Naive B cell (primary cell): ENCODE results near the gene ST6GAL1. TPM values are rescaled to one million over a fixed set of nuclear protein-coding genes. Genes with fewer than 3 reads are reported as not detected.
A peak's percentile ranks its signal among the peaks of the same experiment; 100 is the strongest.
"Not testable (repeated sequence)": the region's sequence is repeated elsewhere in the genome, so short reads cannot be mapped to it uniquely, and the experiment has no call there.

Experiments used
- ATAC-seq, 2 donors: fragments of 150-1000 bp; cut with Tn5 transposase; 2 replicates each; pipeline ENCODE4 v1.10.0; 2021; ENCODE audit warnings: low read depth in 2 of 2, mild to moderate bottlenecking in 2 of 2, moderate library complexity in 2 of 2
- DNase-seq: peaks from one replicate; pipeline ENCODE4 v3.0.0; 2022
- H3K27ac Mint-ChIP-seq, 6 donors: one replicate each; pipeline ENCODE4 v1.8.0; 2020 to 2022; ENCODE audit warnings: mild to moderate bottlenecking in 6 of 6, mixed read lengths in 6 of 6, moderate library complexity in 5 of 6, inconsistent platforms in 2 of 6
- H3K27me3 Mint-ChIP-seq, 3 donors: one replicate each; pipeline ENCODE4 v1.8.0; 2021 to 2022; ENCODE audit warnings: mixed read lengths in 3 of 3, mild to moderate bottlenecking in 1 of 3
- H3K36me3 Mint-ChIP-seq, 2 donors: one replicate each; pipeline ENCODE4 v1.8.0; 2020 to 2022; ENCODE audit warnings: mixed read lengths in 2 of 2, inconsistent platforms in 1 of 2, mild to moderate bottlenecking in 1 of 2
- H3K4me1 Mint-ChIP-seq, 3 donors: one replicate each; pipeline ENCODE4 v1.8.0; 2020 to 2022; ENCODE audit warnings: mixed read lengths in 3 of 3, inconsistent platforms in 1 of 3, mild to moderate bottlenecking in 1 of 3, moderate library complexity in 1 of 3
- H3K4me3 Mint-ChIP-seq, 8 donors: one replicate each; pipeline ENCODE4 v1.8.0; 2020 to 2022; ENCODE audit warnings: mild to moderate bottlenecking in 8 of 8, mixed read lengths in 8 of 8, moderate library complexity in 8 of 8, inconsistent platforms in 2 of 8
- H3K9me3 Mint-ChIP-seq, 7 donors: one replicate each; pipeline ENCODE4 v1.8.0; 2020 to 2022; ENCODE audit warnings: mixed read lengths in 7 of 7, mild to moderate bottlenecking in 5 of 7, inconsistent platforms in 2 of 7, moderate library complexity in 1 of 7
- polyA plus RNA-seq, 6 donors: library from polyadenylated mRNA; unstranded; fragments of 300-500 nt; fragmentation: Illumina TruSeq; gene quantifications; one replicate each; pipeline ENCODE4 v1.2.3, GENCODE V29; 2021; ENCODE audit warnings: low read depth in 6 of 6

The ST6GAL1 gene
- polyA plus RNA-seq, 6 donors from 2014 or later, result 210 to 330 (median 253) TPM

DNA sequence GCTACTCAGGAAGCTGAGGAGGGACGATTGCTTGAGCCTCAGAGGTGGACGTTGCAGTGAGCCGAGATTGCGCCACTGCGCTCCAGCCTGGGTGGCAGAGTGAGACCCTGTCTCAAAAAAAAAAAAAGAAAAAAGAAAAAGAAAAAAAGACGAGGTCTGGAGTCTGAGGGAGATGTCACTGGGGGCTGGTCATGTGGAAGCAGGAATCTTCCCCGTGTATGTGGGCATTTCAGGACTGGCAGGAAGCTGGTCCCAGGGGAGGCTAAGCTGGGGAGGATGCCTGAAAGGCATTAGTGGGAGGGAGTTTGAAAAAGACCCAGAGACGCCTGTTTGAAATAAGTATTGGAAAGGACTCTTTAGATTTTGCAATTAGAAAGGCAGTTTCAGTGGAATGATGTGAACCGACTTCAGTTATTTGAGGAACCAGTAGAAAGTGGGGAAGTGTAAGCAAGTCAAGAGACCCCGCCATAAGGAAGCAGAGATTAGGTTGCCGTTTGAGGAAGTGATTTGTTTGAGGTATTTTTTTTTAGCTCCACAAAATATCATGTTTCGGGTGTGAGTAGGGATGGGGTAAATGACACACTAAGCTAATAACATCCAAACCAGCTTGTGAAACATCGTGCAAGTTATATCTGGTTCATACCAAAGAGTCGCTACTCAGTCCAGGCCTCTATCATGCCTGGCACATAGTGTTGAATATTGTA is 55.5 kb downstream of the ST6GAL1 start:
- peaks cover 0 to 3% (median 0%) of the 10 kb centered on the region in 7 donors for H3K9me3 Mint-ChIP-seq
- ATAC-seq (peak; percentile 92), DNase-seq (peak; percentile 74)
- H3K36me3 Mint-ChIP-seq, result peaks cover 11 to 30% of the 10 kb centered on the region in 2 donors
- peaks cover 70 to 91% (median 89%) of the 10 kb centered on the region in 3 donors for H3K4me1 Mint-ChIP-seq
- peak overlapping the region; percentile 51 to 87 (median 74) for H3K4me3 Mint-ChIP-seq
- H3K27me3 Mint-ChIP-seq, result no peaks in the 10 kb centered on the region
- H3K27ac Mint-ChIP-seq, result peak overlapping the region; percentile 78 to 95 (median 93)

DNA sequence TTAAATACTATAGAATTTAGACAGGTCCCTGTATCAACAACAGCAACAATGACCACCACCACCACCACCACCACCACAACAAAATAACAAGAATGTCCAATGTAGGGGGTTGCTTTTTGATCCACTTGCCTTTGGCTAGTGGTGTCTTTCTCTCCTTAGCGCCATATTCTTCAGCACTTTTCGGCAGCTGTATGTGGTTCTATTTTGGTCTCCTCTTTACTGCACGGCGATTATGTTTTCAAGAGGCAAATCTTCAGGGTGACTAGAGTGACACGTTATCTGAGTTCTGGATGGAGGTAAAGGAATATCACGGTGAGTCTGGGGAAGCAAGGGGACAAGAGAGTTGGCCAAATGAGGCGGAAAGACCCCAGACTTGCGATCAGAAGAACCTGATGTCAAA is 56.1 kb downstream of the ST6GAL1 start:
- DNase-seq, result no peak
- peaks cover 17 to 36% of the 10 kb centered on the region in 2 donors for H3K36me3 Mint-ChIP-seq
- H3K4me3 Mint-ChIP-seq, result peak overlapping the region; percentile 51 to 87 (median 72)
- H3K9me3 Mint-ChIP-seq, result peaks cover 0 to 3% (median 0%) of the 10 kb centered on the region in 7 donors
- H3K27me3 Mint-ChIP-seq, result no peaks in the 10 kb centered on the region
- H3K4me1 Mint-ChIP-seq, result peaks cover 70 to 91% (median 89%) of the 10 kb centered on the region in 3 donors
- ATAC-seq, result peak; percentile 11
- peak overlapping the region; percentile 78 to 95 (median 95) for H3K27ac Mint-ChIP-seq

DNA sequence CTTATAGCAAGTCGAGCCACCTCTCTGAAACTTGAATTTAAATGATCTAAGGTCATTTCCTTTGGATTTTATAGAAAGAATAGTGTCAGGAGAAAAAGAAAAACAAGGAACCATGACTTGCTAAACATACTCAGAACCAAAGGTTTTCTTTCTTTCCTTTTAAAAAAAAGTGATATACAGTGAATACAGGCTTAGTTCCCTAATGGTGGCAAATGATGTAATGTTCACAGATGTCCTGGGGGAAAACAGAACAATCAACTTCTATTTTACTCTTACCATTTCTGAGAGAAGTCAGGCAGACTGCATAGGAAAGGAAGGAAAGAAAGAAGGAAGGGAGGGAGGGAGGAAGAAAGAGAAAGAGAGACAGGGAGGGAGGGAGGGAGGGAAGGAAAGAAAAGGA is 56.5 kb downstream of the ST6GAL1 start:
- no peak for DNase-seq
- H3K4me1 Mint-ChIP-seq, result peaks cover 70 to 91% (median 89%) of the 10 kb centered on the region in 3 donors
- H3K27me3 Mint-ChIP-seq, result no peaks in the 10 kb centered on the region
- peak in 1 of 2 donors; percentile 15 for ATAC-seq
- H3K9me3 Mint-ChIP-seq, result peaks cover 0 to 3% (median 0%) of the 10 kb centered on the region in 7 donors
- peak overlapping the region; percentile 78 to 95 (median 95) for H3K27ac Mint-ChIP-seq
- H3K36me3 Mint-ChIP-seq, result peaks cover 18 to 40% of the 10 kb centered on the region in 2 donors
- peak overlapping the region; percentile 51 to 87 (median 72) for H3K4me3 Mint-ChIP-seq

DNA sequence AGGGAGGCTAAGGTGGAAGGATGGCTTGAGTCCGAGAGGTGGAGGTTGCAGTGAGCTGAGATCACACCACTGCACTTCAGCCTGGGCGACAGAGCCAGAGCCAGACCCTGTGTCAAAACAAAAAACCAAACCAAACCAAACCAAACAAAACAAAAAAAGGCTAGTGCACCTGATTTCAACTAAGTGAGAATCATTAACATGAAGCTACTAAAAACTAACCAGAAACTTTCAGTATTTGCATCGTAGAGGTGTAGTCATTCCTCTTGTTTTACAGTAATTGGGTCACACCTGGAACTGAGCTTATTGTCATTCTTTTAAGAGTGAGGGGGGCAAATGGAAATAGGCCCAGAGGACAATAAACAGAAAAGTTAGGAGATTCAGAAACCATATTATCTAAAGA is 58.5 kb downstream of the ST6GAL1 start:
- ATAC-seq (no peak), DNase-seq (no peak)
- Mint-ChIP-seq H3K27me3 (no peaks in the 10 kb centered on the region), H3K4me3 (peak overlapping the region in 5 of 8 donors; percentile 3 to 22 (median 19)), H3K27ac (peak overlapping the region in 5 of 6 donors; percentile 31 to 99 (median 87)), H3K4me1 (peaks cover 72 to 93% (median 80%) of the 10 kb centered on the region in 3 donors), H3K9me3 (peaks cover 0 to 5% (median 0%) of the 10 kb centered on the region in 7 donors), H3K36me3 (peaks cover 18 to 40% of the 10 kb centered on the region in 2 donors)

DNA sequence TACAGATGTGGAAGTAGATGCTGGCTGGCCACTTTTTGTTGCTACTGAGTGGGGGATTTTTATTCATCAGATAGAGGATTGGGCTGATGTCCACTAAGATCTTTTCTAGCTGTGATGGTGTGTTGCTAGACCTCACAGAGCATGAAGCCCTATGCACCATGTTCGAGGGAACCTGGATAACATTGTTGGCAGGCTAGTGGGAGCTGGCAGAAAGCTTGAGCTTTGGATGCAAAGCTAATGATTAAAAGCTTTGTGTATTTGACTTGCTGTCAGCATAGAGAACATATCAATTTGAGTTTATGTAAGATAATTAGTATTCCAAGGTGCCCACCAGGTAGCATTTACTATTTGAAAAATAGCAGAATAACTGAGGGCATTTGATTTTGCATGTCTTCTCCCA is 59.1 kb downstream of the ST6GAL1 start:
- ATAC-seq (no peak), DNase-seq (no peak)
- Mint-ChIP-seq H3K9me3 (peaks cover 0 to 5% (median 0%) of the 10 kb centered on the region in 7 donors), H3K4me1 (peaks cover 72 to 93% (median 80%) of the 10 kb centered on the region in 3 donors), H3K36me3 (peaks cover 18 to 37% of the 10 kb centered on the region in 2 donors), H3K4me3 (peak overlapping the region in 6 of 8 donors; percentile 3 to 22 (median 18)), H3K27ac (peak overlapping the region; percentile 31 to 99 (median 88)), H3K27me3 (no peaks in the 10 kb centered on the region)

DNA sequence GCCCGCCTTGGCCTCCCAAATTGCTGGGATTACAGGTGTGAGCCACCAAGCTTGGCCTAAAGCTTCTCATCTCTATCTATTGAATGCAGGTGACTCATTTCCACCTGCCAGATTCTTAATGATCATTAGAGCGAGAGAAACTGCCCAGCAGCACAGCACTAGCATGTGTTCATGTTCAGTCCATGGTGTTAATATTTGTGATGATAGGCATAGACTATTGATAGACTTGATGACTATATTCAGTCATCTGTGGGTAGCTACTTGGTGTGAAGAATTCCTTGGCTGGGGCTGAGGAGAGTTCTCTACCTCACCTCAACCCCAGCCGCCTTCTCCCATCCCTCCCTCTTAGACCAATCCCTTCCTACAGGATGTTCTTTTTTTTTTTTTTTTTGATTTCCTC is 60.0 kb downstream of the ST6GAL1 start:
- no peaks in the 10 kb centered on the region for H3K27me3 Mint-ChIP-seq
- ATAC-seq (no peak), DNase-seq (no peak)
- H3K9me3 Mint-ChIP-seq, result peaks cover 0 to 5% (median 0%) of the 10 kb centered on the region in 7 donors
- H3K4me1 Mint-ChIP-seq, result peaks cover 65 to 94% (median 83%) of the 10 kb centered on the region in 3 donors
- peak overlapping the region; percentile 59 to 99 (median 92) for H3K27ac Mint-ChIP-seq
- H3K4me3 Mint-ChIP-seq, result peak overlapping the region in 3 of 8 donors; percentile 15 to 81 (median 72)
- peaks cover 18 to 30% of the 10 kb centered on the region in 2 donors for H3K36me3 Mint-ChIP-seq

DNA sequence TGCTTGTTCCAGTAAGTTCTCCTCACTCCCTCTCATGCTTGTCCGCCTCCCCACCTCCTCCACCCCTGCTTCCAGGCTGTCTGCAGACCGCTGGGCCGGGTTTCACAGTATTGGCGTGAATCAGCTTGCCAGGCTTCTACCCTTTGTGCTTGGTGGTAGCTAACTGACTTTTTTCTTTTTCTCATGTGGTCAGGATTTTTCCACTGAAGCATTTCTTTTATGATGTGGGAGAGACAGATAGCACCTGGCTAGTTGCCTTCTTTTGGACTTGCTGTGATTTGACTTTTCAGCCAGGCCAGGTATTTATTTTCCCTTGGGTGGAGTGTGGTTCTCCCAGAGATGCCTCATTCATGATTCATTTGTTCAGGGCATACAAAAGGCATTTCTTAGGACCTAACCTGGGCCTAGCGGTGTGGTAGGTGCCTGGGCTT is 60.6 kb downstream of the ST6GAL1 start:
- Mint-ChIP-seq H3K36me3 (peaks cover 18 to 30% of the 10 kb centered on the region in 2 donors), H3K4me1 (peaks cover 61 to 93% (median 83%) of the 10 kb centered on the region in 3 donors), H3K27me3 (no peaks in the 10 kb centered on the region), H3K4me3 (peak overlapping the region in 3 of 8 donors; percentile 61 to 81 (median 68)), H3K27ac (peak overlapping the region; percentile 91 to 99 (median 96)), H3K9me3 (peaks cover 0 to 5% (median 0%) of the 10 kb centered on the region in 7 donors)
- ATAC-seq (no peak), DNase-seq (no peak)

DNA sequence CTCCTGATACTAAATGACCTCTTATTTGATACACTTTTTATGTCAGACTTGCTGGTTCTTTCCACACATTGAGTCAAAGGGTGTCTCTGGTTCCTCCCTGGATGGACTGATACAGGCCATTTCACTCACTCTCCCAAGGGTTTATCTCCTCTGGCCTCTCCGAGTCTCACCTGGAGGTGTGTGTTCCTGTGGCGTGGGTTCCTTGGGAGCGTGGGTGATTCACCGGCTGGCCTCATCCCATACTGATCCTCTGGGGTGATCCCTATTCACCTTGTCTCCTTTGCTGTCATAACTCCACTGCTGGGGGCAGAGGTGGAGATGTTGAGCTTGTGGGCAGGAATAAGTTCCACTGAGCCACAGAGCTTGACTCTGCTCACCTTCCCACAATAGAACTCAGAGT is 61.1 kb downstream of the ST6GAL1 start:
- peaks cover 60 to 94% (median 85%) of the 10 kb centered on the region in 3 donors for H3K4me1 Mint-ChIP-seq
- DNase-seq, result no peak
- H3K4me3 Mint-ChIP-seq, result peak overlapping the region in 6 of 8 donors; percentile 59 to 85 (median 66)
- H3K27ac Mint-ChIP-seq, result peak overlapping the region; percentile 91 to 99 (median 95)
- peaks cover 18 to 26% of the 10 kb centered on the region in 2 donors for H3K36me3 Mint-ChIP-seq
- no peaks in the 10 kb centered on the region for H3K27me3 Mint-ChIP-seq
- peaks cover 0 to 5% (median 0%) of the 10 kb centered on the region in 7 donors for H3K9me3 Mint-ChIP-seq
- no peak for ATAC-seq

DNA sequence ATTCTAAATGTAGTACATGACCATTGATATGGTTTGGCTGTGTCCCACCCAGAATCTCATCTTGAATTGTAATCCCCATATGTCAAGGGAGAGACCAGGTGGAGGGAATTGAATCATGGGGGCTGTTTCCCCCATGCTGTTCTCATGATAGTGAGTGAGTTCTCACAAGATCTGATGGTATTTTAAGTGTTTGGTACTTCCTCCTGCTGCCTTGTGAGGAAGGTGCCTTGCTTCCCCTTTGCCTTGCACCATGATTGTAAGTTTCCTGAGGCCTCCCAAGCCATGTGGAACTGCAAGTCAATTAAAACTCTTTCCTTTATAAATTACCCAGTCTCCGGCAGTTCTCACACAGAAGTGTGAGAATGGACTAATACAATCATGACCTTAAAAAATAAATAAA is 61.8 kb downstream of the ST6GAL1 start:
- not testable (repeated sequence) for DNase-seq, H3K27me3 Mint-ChIP-seq, H3K9me3 Mint-ChIP-seq
- peak overlapping the region; percentile 91 to 99 (median 95) for H3K27ac Mint-ChIP-seq
- H3K36me3 Mint-ChIP-seq, result peaks cover 21 to 22% of the 10 kb centered on the region in 2 donors
- peaks cover 59 to 93% (median 85%) of the 10 kb centered on the region in 3 donors for H3K4me1 Mint-ChIP-seq
- H3K4me3 Mint-ChIP-seq, result peak overlapping the region in 6 of 8 donors; percentile 59 to 85 (median 66)
- ATAC-seq, result peak in 1 of 2 donors; percentile 34

DNA sequence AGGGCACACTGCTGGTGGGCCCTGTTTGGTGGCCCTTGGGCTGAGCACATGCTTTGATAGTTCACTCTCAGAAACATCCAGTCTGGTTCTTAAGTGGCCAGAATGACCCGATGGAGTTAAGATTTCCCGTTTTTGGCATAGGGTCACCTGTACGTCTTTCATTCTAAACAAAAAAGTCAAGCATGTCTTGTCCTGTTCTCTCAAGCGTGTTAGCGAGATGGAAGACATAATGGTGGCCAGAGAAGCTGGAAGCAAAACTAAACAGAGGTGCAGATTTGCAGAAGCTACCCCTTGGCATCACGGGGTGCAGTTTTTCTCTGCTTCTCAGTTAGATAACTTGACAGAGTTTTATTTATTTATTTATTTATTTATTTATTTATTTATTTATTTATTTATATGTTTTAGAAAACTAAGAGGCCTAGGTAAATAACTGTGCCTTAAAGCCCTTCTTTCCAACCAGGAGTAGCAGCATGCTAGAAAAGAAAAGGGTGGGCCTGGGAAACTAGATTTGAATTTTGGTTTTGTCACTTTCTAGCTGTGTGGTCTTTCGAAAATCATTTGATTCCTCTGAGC is 63.0 kb downstream of the ST6GAL1 start:
- H3K27me3 Mint-ChIP-seq, result no peaks in the 10 kb centered on the region
- ATAC-seq (peak in 1 of 2 donors; percentile 20), DNase-seq (no peak)
- peaks cover 0 to 5% (median 0%) of the 10 kb centered on the region in 7 donors for H3K9me3 Mint-ChIP-seq
- peak overlapping the region in 5 of 8 donors; percentile 21 to 78 (median 56) for H3K4me3 Mint-ChIP-seq
- H3K36me3 Mint-ChIP-seq, result peaks cover 21 to 22% of the 10 kb centered on the region in 2 donors
- H3K4me1 Mint-ChIP-seq, result peaks cover 59 to 83% (median 82%) of the 10 kb centered on the region in 3 donors
- peak overlapping the region; percentile 81 to 99 (median 94) for H3K27ac Mint-ChIP-seq

DNA sequence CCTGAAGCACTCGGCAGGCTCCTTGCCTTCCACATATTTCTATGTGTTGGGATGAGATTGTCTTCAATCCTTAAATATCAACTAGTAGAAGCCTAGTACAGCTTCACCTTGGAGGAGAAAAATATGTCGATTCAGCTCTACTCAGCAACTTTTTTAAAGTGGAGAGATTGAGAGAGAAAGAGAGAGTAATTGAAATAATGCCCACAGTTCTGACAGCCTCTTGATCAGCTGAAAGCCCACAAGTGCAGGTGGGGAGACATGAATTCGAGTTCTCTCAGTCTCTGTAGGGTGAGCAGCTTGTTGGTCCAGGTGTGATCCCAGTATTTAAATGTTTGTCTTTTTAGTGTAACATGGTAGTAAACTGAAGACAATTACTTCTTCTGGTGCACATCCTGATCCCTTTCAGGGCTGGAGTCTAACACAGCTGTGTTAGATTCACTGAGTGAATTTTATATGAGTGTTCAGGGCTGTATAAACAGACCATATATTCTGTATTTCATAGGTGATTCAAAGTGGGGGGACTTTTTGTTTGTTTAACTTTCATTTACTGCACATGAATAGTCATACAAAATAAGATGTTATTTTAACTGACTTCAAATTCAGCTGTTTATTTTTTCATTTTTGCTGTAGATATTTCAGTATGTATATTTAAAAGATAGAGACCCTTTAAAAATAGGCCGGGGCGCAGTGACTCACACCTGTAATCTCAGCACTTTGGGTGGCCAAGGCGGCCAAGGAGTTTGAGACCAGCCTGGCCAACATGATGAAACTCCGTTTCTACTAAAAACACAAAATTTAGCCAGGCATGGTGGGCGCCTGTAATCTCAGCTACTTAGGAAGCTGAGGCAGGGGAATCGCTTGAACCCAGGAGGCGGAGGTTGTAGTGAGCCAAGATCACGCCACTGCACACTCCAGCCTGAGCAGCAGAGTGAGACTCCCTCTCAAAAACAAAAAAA is 64.0 kb downstream of the ST6GAL1 start:
- no peak for ATAC-seq
- Mint-ChIP-seq H3K4me3 (peak overlapping the region in 7 of 8 donors; percentile 40 to 94 (median 59)), H3K27me3 (no peaks in the 10 kb centered on the region), H3K4me1 (peaks cover 62 to 84% (median 81%) of the 10 kb centered on the region in 3 donors), H3K36me3 (peaks cover 18 to 21% of the 10 kb centered on the region in 2 donors), H3K27ac (peak overlapping the region; percentile 83 to 99 (median 92)), H3K9me3 (peaks cover 0 to 5% (median 0%) of the 10 kb centered on the region in 7 donors)
- DNase-seq, result no peak

DNA sequence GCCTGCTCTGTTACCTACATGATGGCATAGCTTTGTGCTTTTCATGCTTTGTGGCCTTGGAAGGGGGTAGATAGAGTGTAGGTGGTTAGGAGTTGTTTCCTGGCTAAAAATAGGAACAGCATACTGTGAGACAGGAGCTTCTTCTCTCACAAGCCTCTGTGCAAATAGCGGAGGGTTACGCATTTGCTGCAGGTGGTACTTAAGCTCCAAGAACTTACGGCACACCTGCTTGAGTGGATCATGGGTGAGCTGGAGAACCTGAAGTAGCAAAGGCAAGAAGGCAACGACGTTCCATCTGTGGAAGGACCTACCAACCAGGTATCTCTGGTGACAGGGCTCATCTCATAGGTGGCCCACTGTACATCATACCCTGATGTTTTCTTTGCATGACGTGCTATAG is 66.0 kb downstream of the ST6GAL1 start:
- Mint-ChIP-seq H3K4me3 (peak overlapping the region; percentile 83 to 100 (median 94)), H3K36me3 (peaks cover 19 to 21% of the 10 kb centered on the region in 2 donors), H3K27me3 (no peaks in the 10 kb centered on the region), H3K9me3 (peaks cover 0 to 5% (median 0%) of the 10 kb centered on the region in 7 donors), H3K27ac (peak overlapping the region; percentile 22 to 99 (median 86)), H3K4me1 (peaks cover 62 to 84% (median 77%) of the 10 kb centered on the region in 3 donors)
- DNase-seq, result peak; percentile 54
- ATAC-seq, result peak; percentile 41 to 42
